Lung (tissue), 12 donors: Measurements from ENCODE around the gene GOSR2. TPM values are rescaled to one million over a fixed set of nuclear protein-coding genes. Genes with fewer than 3 reads are reported as not detected.
A peak's percentile ranks its signal among the peaks of the same experiment; 100 is the strongest.
"Not testable (repeated sequence)": the region's sequence is repeated elsewhere in the genome, so short reads cannot be mapped to it uniquely, and the experiment has no call there.

Source experiments
- ATAC-seq: fragments of 200-7000 bp; cut with Tn5 transposase; one replicate; pipeline ENCODE4 v1.9.1; 2020; ENCODE audit warnings: moderate number of reproducible peaks; ENCODE audit not compliant: insufficient read depth, low FRiP score
- DNase-seq, 3 donors: peaks; one replicate each; pipeline ENCODE4 v3.0.0-alpha.2; 2013 to 2017
- H3K27ac ChIP-seq, 2 donors: one replicate each; pipeline ENCODE4 v1.5.1; 2013; ENCODE audit warnings: mild to moderate bottlenecking in 2 of 2, moderate library complexity in 2 of 2, control low read depth in 1 of 2, inconsistent platforms in 1 of 2, low read depth in 1 of 2, low read length in 1 of 2
- H3K27me3 ChIP-seq, 3 donors: one replicate each; pipeline ENCODE4 v1.5.1; 2013; ENCODE audit warnings: low read length in 2 of 3; ENCODE audit not compliant: control insufficient read depth in 3 of 3, insufficient read depth in 3 of 3
- H3K36me3 ChIP-seq, 4 donors: one replicate each; pipeline ENCODE4 v1.5.1; 2013; ENCODE audit warnings: low read length in 4 of 4, mild to moderate bottlenecking in 1 of 4, moderate library complexity in 1 of 4; ENCODE audit not compliant: control insufficient read depth in 4 of 4, insufficient read depth in 4 of 4
- H3K4me1 ChIP-seq, 5 donors: one replicate each; pipeline ENCODE4 v1.5.1; 2013; ENCODE audit warnings: low read length in 5 of 5, mild to moderate bottlenecking in 2 of 5, moderate library complexity in 1 of 5; ENCODE audit not compliant: control insufficient read depth in 5 of 5, insufficient read depth in 5 of 5
- H3K4me3 ChIP-seq: one replicate; pipeline ENCODE4 v1.5.1; 2013; ENCODE audit warnings: mild to moderate bottlenecking, control low read depth, moderate library complexity
- H3K9ac ChIP-seq, 2 donors: one replicate each; pipeline ENCODE4 v1.5.1; 2013; ENCODE audit warnings: low read length in 2 of 2, control low read depth in 1 of 2; ENCODE audit not compliant: insufficient read depth in 1 of 2
- H3K9me3 ChIP-seq, 4 donors: one replicate each; pipeline ENCODE4 v1.5.1; 2013; ENCODE audit warnings: low read length in 3 of 4, mild to moderate bottlenecking in 1 of 4, moderate library complexity in 1 of 4; ENCODE audit not compliant: control insufficient read depth in 4 of 4, insufficient read depth in 3 of 4
- WGBS, 2 donors: extraction: QIAGEN DNeasy Blood & Tissue Kit; methylation state at CpG; one replicate each; pipeline ENCODE4 v1.1.7; 2013; 5-methylcytosine and 5-hydroxymethylcytosine counted together
- polyA plus RNA-seq, 2 donors: library from polyadenylated mRNA; stranded (reverse); fragments of 200-250 nt; gene quantifications; one replicate each; pipeline ENCODE4 v1.2.1, GENCODE V29; 2013
- total RNA-seq, 2 donors: library from RNA; depleted of rRNA in 1 of 2; stranded (reverse); fragments of >200 nt in 1 of 2; gene quantifications; one replicate each; pipeline ENCODE4 v1.2.1, GENCODE V29; 2014 to 2021
- TF ChIP-seq, protein P1 (sequence below): IDR thresholded peaks from 2 replicates; pipeline ENCODE4 v1.5.1; 2012; ENCODE audit warnings: mild to moderate bottlenecking; ENCODE audit errors: control extremely low read depth, extremely low read depth
- donor health status: control.
- donor health status: control.
- donor health status: Bipolar disorder and iron deficiency.
- donor health status: healthy.
- donor health status: DM: yes; HTN: yes; CAD: no.

GOSR2 gene
- total and polyA plus RNA-seq, 4 donors, result 22.4 to 52.9 (median 42.0) TPM

DNA sequence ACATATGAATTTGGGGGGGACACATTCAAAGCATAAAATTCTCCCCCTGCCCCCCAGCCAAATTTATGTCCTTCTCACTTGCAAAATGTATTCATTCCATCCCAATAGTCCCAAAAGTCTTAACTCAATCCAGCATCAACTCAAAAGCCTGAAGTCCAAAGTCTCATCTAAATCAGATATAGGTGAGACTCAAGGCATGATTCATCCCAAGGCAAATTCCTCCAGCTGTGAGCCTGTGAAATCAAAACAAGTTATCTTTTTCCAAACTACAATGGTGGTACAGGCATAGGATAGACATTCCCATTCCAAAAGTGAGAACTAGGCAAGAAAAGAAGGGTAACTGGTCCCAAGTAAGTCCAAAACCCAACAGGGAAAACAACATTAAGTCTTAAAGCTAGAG lies 5.9 kb upstream of the GOSR2 start:
- Histone ChIP-seq H3K9ac (no peak overlapping the region), H3K4me3 (no peak overlapping the region), H3K36me3 (no peaks in the 10 kb centered on the region), H3K9me3 (no peaks in the 10 kb centered on the region), H3K27me3 (peaks cover 0 to 2% (median 0%) of the 10 kb centered on the region in 3 donors), H3K27ac (no peak overlapping the region), H3K4me1 (no peaks in the 10 kb centered on the region)
- no peak for DNase-seq
- no peak for ATAC-seq
- TF ChIP-seq, protein P1, sequence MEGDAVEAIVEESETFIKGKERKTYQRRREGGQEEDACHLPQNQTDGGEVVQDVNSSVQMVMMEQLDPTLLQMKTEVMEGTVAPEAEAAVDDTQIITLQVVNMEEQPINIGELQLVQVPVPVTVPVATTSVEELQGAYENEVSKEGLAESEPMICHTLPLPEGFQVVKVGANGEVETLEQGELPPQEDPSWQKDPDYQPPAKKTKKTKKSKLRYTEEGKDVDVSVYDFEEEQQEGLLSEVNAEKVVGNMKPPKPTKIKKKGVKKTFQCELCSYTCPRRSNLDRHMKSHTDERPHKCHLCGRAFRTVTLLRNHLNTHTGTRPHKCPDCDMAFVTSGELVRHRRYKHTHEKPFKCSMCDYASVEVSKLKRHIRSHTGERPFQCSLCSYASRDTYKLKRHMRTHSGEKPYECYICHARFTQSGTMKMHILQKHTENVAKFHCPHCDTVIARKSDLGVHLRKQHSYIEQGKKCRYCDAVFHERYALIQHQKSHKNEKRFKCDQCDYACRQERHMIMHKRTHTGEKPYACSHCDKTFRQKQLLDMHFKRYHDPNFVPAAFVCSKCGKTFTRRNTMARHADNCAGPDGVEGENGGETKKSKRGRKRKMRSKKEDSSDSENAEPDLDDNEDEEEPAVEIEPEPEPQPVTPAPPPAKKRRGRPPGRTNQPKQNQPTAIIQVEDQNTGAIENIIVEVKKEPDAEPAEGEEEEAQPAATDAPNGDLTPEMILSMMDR, result no peak

- Histone ChIP-seq H3K36me3 (no peaks in the 10 kb centered on the region), H3K9ac (no peak overlapping the region), H3K4me1 (no peaks in the 10 kb centered on the region), H3K4me3 (no peak overlapping the region), H3K27ac (no peak overlapping the region), H3K27me3 (peaks cover 0 to 2% (median 0%) of the 10 kb centered on the region in 3 donors), H3K9me3 (no peaks in the 10 kb centered on the region)
- DNase-seq, result no peak
- TF ChIP-seq, protein P1, result no peak
- WGBS, 2 donors, result 70 to 74% methylated on average over 4 of the region's 4 CpGs
- ATAC-seq, result no peak
Observed at GRCh38 chr17:46917516-46917915, 5.4 kb upstream of the GOSR2 start.

- H3K9me3 ChIP-seq, H3K4me3 ChIP-seq, H3K36me3 ChIP-seq, H3K27me3 ChIP-seq, ATAC-seq, H3K27ac ChIP-seq, H3K9ac ChIP-seq, DNase-seq: not testable (repeated sequence)
- WGBS, 2 donors, result 70 to 78% methylated on average over 4 of the region's 4 CpGs
- H3K4me1 ChIP-seq, result peaks cover 2 to 13% (median 9%) of the 10 kb centered on the region in 5 donors
Observed at GRCh38 chr17:46921962-46922361, 998 bp upstream of the GOSR2 start.

DNA sequence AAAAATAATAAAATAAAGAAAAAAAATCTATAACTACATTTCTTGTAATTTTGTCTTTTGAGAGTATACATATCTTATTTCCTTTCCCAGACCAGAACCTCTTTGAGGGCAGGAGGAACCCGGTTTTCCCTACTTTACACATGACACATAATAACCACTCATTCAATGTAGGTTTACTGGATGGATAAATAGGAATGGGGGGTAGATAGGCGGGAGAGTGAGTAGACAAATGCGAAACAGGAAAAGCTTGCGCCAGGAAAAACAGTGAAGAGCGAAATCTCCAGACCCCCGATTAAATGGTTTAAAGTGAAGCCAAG lies 515 bp upstream of the GOSR2 start:
- ATAC-seq (peak; percentile 16), DNase-seq (no peak)
- TF ChIP-seq, protein P1, result no peak
- H3K9me3 ChIP-seq, result no peaks in the 10 kb centered on the region
- WGBS, 2 donors, result 0 to 1% methylated on average over 6 of the region's 6 CpGs
- peaks cover 0 to 2% (median 0%) of the 10 kb centered on the region in 3 donors for H3K27me3 ChIP-seq
- H3K27ac ChIP-seq, result peak overlapping the region; percentile 86 to 96
- peak overlapping the region; percentile 94 for H3K4me3 ChIP-seq
- H3K36me3 ChIP-seq, result no peaks in the 10 kb centered on the region
- H3K4me1 ChIP-seq, result peaks cover 2 to 13% (median 9%) of the 10 kb centered on the region in 5 donors
- H3K9ac ChIP-seq, result peak overlapping the region; percentile 17 to 98
